ENCODE data around the gene CHRND. TPM values are rescaled to one million over a fixed set of nuclear protein-coding genes. Genes with fewer than 3 reads are reported as not detected.

CHRND gene
- polyA plus RNA-seq, 1 donor from 2014 or later: not detected

GRCh38 chr2:232577841-232578240 lies 51.9 kb downstream of the CHRND start:
- no peak overlapping the region for H3K4me2 ChIP-seq (ENCODE audit: low read length)
- no peak overlapping the region for H3K27ac ChIP-seq (ENCODE audit: low read length)
- no peaks in the 10 kb centered on the region for H3K27me3 ChIP-seq (ENCODE audit: insufficient read depth, low read depth, low read length)
- H3F3A ChIP-seq (ENCODE audit: insufficient read depth, low read length, poor library complexity, severe bottlenecking): no peaks in the 10 kb centered on the region
- no peak overlapping the region for H3K4me3 ChIP-seq (ENCODE audit: low read length)
- H3K79me2 ChIP-seq (replicated peaks; ENCODE audit: insufficient read depth, low read length): no peaks in the 10 kb centered on the region
- peaks cover 9% of the 10 kb centered on the region for H3K36me3 ChIP-seq (ENCODE audit: insufficient read depth, low read length)
- H3K9ac ChIP-seq (ENCODE audit: low read length): no peak overlapping the region
- TF ChIP-seq CTCF (IDR thresholded peaks at IDR 0.05; ENCODE audit: poor library complexity, severe bottlenecking): no peak
- no peak for TF ChIP-seq MXI1 (conservative IDR thresholded peaks at IDR 0.05; ENCODE audit: poor library complexity, severe bottlenecking)
- no peak for TF ChIP-seq EZH2 (IDR thresholded peaks at IDR 0.05; ENCODE audit: borderline replicate concordance, insufficient read depth, low read length, poor library complexity, severe bottlenecking)
- TF ChIP-seq POLR2AphosphoS5 (IDR thresholded peaks at IDR 0.05): no peak
- TF ChIP-seq SMC3 (conservative IDR thresholded peaks at IDR 0.05; ENCODE audit: poor library complexity): no peak
- TF ChIP-seq EP300 (conservative IDR thresholded peaks at IDR 0.05; ENCODE audit: poor library complexity, severe bottlenecking): no peak
- TF ChIP-seq REST (IDR thresholded peaks at IDR 0.05; ENCODE audit: borderline replicate concordance): no peak
- TF ChIP-seq RAD21 (conservative IDR thresholded peaks at IDR 0.05): no peak
- TF ChIP-seq TAF1 (IDR thresholded peaks at IDR 0.05; ENCODE audit: low read depth): no peak
- H3K9me3 ChIP-seq (ENCODE audit: low read length): no peaks in the 10 kb centered on the region
- H2AFZ ChIP-seq (ENCODE audit: low read depth, low read length): no peak overlapping the region
- H4K20me1 ChIP-seq (ENCODE audit: insufficient read depth): no peaks in the 10 kb centered on the region
- H3K9me2 ChIP-seq (ENCODE audit: insufficient read depth, low read length): no peaks in the 10 kb centered on the region

- H4K20me1 ChIP-seq (ENCODE audit: insufficient read depth): no peaks in the 10 kb centered on the region
- H3K36me3 ChIP-seq (ENCODE audit: insufficient read depth, low read length): peaks cover 9% of the 10 kb centered on the region
- no peak overlapping the region for H3K27ac ChIP-seq (ENCODE audit: low read length)
- H2AFZ ChIP-seq (ENCODE audit: low read depth, low read length): no peak overlapping the region
- no peaks in the 10 kb centered on the region for H3K27me3 ChIP-seq (ENCODE audit: insufficient read depth, low read depth, low read length)
- TF ChIP-seq POLR2AphosphoS5 (IDR thresholded peaks at IDR 0.05) (no peak), EP300 (conservative IDR thresholded peaks at IDR 0.05; ENCODE audit: poor library complexity, severe bottlenecking) (no peak), TAF1 (IDR thresholded peaks at IDR 0.05; ENCODE audit: low read depth) (no peak), CTCF (IDR thresholded peaks at IDR 0.05; ENCODE audit: poor library complexity, severe bottlenecking) (no peak), EZH2 (IDR thresholded peaks at IDR 0.05; ENCODE audit: borderline replicate concordance, insufficient read depth, low read length, poor library complexity, severe bottlenecking) (no peak)
- H3F3A ChIP-seq (ENCODE audit: insufficient read depth, low read length, poor library complexity, severe bottlenecking): no peaks in the 10 kb centered on the region
- no peak overlapping the region for H3K4me3 ChIP-seq (ENCODE audit: low read length)
- no peak overlapping the region for H3K9ac ChIP-seq (ENCODE audit: low read length)
- no peak overlapping the region for H3K4me2 ChIP-seq (ENCODE audit: low read length)
- H3K9me2 ChIP-seq (ENCODE audit: insufficient read depth, low read length): no peaks in the 10 kb centered on the region
- no peaks in the 10 kb centered on the region for H3K9me3 ChIP-seq (ENCODE audit: low read length)
- no peaks in the 10 kb centered on the region for H3K79me2 ChIP-seq (replicated peaks; ENCODE audit: insufficient read depth, low read length)
These were observed 52.7 kb downstream of the CHRND start for GRCh38 chr2:232578626-232579025.

Data from neural cell (in vitro differentiated cells).